Measurements from ENCODE around the gene CALN1. TPM values are rescaled to one million over a fixed set of nuclear protein-coding genes. Genes with fewer than 3 reads are reported as not detected.

CALN1 gene
- total RNA-seq, 1 experiment from 2014 or later: 0.05 TPM

- in situ Hi-C loops (cut with HindIII; ENCODE audit: low pct_unique_long_range_greater_than_20kb, low sequenced_read_pairs): no loop called here
- POLR2A ChIA-PET: no interaction called here
- TF ChIP-seq SIN3A (IDR thresholded peaks at IDR 0.05; ENCODE audit: borderline replicate concordance, insufficient read depth, low read depth, low read length) (no peak), TCF7L2 (IDR thresholded peaks at IDR 0.05; ENCODE audit: low read depth, low read length) (no peak), POLR2AphosphoS5 (IDR thresholded peaks at IDR 0.05; ENCODE audit: low read depth, low read length) (no peak), REST (IDR thresholded peaks at IDR 0.05; ENCODE audit: insufficient read depth in 1 of 2, low read depth in 2 of 2, low read length in 1 of 2) (no peak)
- TF ChIP-seq, protein P1, sequence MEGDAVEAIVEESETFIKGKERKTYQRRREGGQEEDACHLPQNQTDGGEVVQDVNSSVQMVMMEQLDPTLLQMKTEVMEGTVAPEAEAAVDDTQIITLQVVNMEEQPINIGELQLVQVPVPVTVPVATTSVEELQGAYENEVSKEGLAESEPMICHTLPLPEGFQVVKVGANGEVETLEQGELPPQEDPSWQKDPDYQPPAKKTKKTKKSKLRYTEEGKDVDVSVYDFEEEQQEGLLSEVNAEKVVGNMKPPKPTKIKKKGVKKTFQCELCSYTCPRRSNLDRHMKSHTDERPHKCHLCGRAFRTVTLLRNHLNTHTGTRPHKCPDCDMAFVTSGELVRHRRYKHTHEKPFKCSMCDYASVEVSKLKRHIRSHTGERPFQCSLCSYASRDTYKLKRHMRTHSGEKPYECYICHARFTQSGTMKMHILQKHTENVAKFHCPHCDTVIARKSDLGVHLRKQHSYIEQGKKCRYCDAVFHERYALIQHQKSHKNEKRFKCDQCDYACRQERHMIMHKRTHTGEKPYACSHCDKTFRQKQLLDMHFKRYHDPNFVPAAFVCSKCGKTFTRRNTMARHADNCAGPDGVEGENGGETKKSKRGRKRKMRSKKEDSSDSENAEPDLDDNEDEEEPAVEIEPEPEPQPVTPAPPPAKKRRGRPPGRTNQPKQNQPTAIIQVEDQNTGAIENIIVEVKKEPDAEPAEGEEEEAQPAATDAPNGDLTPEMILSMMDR (IDR thresholded peaks at IDR 0.05): no peak
- no peak for ATAC-seq
- DNase-seq (ENCODE audit: low read depth, low spot score): peak; percentile 10
- Histone ChIP-seq H3K4me1 (ENCODE audit: control insufficient read depth, insufficient read depth, low read length) (no peaks in the 10 kb centered on the region), H3K27ac (ENCODE audit: low read length) (no peak overlapping the region), H3K9me3 (ENCODE audit: control insufficient read depth, insufficient read depth, low read depth, low read length) (no peaks in the 10 kb centered on the region), H3K27me3 (ENCODE audit: control insufficient read depth, insufficient read depth, low read length) (no peaks in the 10 kb centered on the region), H3K36me3 (ENCODE audit: control insufficient read depth, insufficient read depth, low read length) (no peaks in the 10 kb centered on the region), H3K4me3 (ENCODE audit: low read depth in 2 of 2, low read length in 2 of 2) (no peak overlapping the region)
- no TSS peak for BruUV-seq (replicated peaks)
- intact Hi-C loops (cut with micrococcal nuclease; ENCODE audit: unreplicated experiment): no loop called here
- CTCF ChIA-PET: interaction anchor here (0.6 kb wide), 1 partner anchor 42 kb away, joined by 3 read pairs; no protein-coding TSS in a partner anchor
These were observed 543.3 kb downstream of the CALN1 start for GRCh38 chr7:71868797-71869196.

- ChIA-PET POLR2A (no interaction called here), CTCF (no interaction called here)
- in situ Hi-C loops (cut with HindIII; ENCODE audit: low pct_unique_long_range_greater_than_20kb, low sequenced_read_pairs) (no loop called here), intact Hi-C loops (cut with micrococcal nuclease; ENCODE audit: unreplicated experiment) (no loop called here)
- Histone ChIP-seq H3K9me3 (ENCODE audit: control insufficient read depth, insufficient read depth, low read depth, low read length) (no peaks in the 10 kb centered on the region), H3K36me3 (ENCODE audit: control insufficient read depth, insufficient read depth, low read length) (no peaks in the 10 kb centered on the region), H3K27me3 (ENCODE audit: control insufficient read depth, insufficient read depth, low read length) (no peaks in the 10 kb centered on the region), H3K4me3 (ENCODE audit: low read depth in 2 of 2, low read length in 2 of 2) (no peak overlapping the region), H3K4me1 (ENCODE audit: control insufficient read depth, insufficient read depth, low read length) (no peaks in the 10 kb centered on the region), H3K27ac (ENCODE audit: low read length) (no peak overlapping the region)
- no peak for DNase-seq (ENCODE audit: low read depth, low spot score)
- TF ChIP-seq, protein P1 (IDR thresholded peaks at IDR 0.05): no peak
- TF ChIP-seq POLR2AphosphoS5 (IDR thresholded peaks at IDR 0.05; ENCODE audit: low read depth, low read length) (no peak), REST (IDR thresholded peaks at IDR 0.05; ENCODE audit: insufficient read depth in 1 of 2, low read depth in 2 of 2, low read length in 1 of 2) (no peak), SIN3A (IDR thresholded peaks at IDR 0.05; ENCODE audit: borderline replicate concordance, insufficient read depth, low read depth, low read length) (no peak), TCF7L2 (IDR thresholded peaks at IDR 0.05; ENCODE audit: low read depth, low read length) (no peak)
- no TSS peak for BruUV-seq (replicated peaks)
- ATAC-seq: no peak
These were observed 544.5 kb downstream of the CALN1 start for GRCh38 chr7:71867626-71868025.

All from Panc1 (cell line).